GM18499 (cell line): Measurements from ENCODE around the gene TTLL8.

Experiments used
- ATAC-seq: cut with Tn5 transposase; IDR thresholded peaks from one replicate; pipeline ENCODE4 v1.9.1; 2021; ENCODE audit warnings: moderate number of reproducible peaks; ENCODE audit not compliant: insufficient read depth, unreplicated experiment

TTLL8 gene

DNA sequence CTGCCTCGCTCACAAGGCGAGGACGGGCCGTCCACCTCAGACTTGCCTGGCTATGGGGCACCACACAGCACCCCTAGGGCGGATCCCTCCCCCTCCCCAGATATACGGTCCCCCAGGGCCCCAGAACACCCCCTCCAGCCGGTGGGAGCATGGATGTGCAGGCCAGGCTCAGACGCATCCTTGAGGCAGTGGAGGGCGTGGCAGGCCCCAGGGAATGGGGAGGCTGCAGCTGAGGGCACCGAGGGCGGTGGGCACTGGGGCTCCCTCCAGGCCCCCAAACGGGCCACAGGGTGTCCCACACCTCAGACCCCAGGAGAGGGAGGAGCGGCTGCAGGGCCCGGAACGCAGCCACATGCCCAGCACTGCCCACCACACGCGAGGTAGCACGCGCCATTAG, 12.1 kb downstream of the TTLL8 start:
- no peak for ATAC-seq

DNA sequence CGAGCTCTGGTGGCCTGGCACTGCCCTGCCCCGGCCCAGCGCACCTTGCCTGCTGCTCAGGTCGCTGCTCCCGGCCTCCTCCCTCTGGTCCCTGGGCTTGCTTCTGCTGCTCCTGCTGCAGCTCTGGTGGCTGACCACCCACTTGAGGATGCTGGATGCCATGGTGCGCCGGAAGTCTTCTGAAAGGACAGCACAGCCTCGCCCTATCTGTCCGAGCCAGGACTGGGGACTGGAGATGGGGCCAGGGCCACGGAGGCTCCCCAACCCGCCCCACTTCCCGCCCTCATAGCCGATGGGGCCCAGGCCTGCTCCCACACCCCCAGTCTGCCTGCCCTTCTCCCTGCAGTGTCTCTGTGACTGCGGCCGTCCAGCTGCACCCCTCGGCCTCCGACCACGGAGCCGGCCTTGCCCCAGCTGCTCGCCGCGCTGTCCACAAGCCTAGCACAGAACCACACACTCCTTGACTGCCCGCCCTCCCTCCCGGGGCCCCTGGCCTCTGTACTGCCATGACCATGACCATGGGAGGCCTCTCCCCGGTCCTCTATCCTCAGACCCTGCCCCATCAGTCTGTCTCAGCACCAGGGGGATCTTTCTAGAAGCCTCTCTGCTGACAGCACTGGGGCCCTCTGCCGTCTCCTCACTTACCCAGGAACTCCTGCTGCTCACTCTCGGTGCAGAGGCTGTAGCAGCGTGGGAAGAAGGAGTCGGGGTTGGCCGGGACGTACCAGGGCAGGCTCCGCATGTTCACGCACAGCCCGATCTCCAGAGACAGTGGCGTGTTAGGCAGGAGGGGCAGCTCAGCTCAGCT, 12.7 kb downstream of the TTLL8 start:
- no peak for ATAC-seq

DNA sequence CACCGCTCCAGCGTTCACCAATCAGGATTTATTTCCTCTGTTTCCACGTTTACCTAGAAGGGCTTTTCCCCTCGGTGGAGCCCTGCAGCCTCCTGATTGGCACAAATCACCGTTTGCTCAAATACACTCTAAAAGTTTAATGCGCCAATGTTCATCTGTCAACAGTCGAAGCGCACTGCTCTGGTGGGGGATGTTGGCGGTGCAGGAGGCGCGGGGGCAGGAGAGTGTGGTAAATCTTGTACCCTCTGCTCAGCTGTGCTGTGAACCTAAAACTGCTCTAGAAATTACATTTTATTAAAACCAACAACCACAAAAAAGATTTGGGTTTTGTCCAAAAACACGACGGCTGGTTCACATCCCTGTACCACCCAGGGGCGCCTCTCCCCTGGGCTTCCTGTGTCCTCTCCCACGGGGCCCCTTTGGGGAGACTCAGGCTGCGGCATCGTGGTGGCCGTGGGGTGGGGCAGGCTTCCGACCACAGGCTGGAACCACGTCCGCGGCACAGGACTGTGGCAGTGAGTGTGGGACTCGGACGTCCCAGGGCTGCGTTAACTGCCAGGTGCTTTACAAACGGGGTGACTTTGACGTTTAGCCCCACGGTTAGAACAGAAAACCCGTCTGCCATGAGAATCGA, 13.5 kb downstream of the TTLL8 start:
- no peak for ATAC-seq

DNA sequence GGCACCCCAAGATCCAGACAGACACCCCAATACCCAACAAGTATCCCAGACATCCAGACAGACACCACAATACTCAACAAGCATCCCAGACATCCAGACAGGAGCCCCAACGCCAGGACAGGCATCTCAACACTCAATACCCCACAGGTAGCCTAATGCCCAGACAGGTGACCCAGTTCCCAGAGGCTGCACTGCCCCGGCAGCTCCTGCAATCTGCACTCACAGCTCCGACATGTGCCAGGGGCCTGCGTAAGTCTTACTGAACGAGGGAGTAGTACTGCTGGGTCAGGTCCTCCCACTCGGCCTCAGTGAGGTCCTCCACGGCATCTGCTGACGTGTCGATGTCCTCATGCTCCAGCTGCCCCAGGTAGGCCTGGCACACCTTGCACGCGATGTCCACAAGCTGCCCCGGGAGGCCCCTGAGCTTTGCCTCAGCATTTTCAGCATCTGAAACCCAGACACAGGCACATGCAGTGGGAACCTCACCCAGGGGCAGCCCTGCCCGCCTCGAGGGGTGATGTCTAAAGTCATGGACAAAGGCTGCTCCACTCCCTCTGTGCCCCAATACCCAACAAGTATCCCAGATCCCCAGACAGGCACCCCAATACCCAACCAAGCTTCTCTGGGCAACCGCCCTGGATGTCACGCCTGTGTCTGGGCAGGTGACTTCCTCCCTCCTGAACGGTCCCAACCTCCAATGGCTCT, 16.6 kb downstream of the TTLL8 start:
- ATAC-seq = no peak

DNA sequence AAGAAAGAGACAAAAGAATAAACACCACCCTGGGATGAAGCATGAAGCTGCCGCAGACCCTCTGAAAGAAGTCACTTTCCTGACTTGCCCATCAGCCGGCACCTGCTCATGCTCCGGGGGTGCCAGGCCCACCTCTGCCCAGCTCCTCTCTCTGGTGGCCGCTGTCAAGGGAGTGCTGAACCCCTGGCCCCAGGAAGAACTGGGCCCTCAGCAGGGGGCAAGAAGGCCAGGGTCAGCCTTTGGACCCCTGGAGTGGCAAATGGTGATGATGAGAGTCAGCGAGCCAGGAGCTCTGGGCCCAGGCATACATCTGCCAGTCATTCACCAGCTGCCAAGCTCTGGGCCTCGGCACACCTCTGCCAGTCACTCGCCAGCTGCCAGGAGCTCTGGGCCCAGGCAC, 17.4 kb downstream of the TTLL8 start:
- ATAC-seq = no peak

DNA sequence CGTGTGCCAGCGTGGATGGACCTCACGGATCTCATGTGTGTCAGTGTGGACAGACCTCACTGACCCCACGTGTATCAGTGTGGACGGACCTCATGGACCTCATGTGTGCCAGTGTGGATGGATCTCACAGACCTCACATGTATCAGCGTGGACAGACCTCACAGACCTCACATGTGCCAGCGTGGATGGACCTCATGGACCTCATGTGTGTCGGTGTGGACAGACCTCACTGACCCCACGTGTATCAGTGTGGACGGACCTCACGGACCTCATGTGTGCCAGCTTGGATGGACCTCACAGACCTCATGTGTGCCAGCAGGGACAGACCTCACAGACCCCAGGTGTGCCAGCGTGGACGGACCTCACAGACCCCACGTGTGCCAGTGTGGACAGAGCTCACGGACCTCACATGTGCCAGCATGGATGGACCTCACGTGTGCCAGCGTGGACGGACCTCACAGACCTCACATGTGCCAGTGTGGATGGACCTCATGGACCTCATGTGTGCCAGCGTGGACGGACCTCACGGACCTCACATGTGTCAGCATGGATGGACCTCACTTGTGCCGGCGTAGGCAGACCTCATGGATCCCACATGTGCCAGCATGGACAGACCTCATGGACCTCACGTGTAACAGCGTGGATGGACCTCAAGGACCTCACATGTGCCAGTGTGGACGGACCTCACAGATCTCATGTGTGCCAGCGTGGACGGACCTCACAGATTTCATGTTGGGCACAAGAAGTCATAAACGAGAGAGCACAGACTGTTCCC, 18.2 kb downstream of the TTLL8 start:
- no peak for ATAC-seq

DNA sequence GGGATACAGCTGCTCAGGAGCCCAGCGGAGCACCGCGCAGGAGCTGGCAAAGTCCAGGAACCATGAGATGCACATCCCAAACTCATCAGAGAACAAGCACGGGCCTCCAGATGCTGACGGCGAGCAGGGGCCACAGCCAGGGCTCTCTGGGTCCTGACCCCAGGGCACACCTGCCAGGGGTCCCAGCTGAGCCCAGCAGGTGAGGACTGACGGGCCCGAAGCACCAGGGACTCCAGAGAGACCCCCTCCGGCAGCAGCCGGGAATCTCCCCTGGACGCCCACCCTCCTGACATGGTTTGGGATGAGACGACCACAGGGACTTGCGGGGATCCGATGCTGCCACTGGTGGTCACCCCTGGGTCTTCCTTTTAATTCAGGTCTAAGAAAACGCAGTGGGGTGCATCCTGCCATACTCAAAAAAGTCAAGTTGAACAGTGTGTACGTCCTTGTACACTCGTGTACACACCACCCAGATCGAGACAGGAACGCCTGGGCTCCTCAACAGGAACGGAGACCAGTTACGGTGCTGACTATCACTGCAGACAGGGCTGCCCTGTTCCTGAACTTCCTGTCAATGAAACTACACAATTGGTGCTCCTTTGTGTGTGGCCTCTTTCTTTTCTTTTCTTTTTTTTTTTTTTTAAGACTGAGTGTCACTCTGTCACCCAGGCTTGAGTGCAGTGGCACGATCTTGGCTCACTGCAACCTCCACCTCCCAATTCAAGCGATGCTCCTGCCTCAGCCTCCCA, 21.9 kb downstream of the TTLL8 start:
- ATAC-seq = no peak

DNA sequence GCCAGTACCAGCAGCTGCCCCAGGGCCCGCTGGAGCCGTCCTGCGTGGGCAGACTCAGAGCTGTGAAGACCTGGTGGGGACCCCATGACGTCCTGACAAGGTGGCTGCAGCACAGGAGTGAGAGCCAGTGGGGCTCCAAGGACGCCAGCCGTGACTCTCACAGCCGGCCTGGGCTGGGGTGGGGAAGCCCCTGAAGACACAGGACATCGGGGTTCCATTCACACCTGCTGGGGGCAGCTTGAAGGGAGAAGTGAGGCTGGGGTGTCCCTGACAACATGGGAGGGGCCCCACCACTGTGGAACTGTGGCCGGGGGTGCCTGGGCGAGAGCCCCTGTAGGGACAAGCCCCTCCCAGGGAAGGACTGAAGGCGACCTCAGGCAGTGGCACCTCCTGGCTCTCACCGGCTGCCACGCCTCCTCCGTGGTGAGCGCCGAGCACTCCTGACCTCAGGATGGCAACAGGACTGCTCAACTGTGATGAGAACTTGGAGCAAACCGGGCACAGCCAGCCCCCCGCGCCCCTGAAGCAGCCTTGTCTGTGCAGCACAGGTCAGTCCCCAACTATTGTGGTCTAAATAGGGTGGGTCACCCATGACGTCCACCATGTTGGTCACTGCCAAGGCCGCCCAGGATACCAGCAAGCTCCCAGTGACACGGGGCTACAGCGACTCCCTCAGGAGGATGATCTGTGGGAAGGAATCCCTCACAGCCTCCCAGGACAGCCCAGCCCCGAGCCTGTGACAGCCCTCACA, 22.8 kb downstream of the TTLL8 start:
- no peak for ATAC-seq

DNA sequence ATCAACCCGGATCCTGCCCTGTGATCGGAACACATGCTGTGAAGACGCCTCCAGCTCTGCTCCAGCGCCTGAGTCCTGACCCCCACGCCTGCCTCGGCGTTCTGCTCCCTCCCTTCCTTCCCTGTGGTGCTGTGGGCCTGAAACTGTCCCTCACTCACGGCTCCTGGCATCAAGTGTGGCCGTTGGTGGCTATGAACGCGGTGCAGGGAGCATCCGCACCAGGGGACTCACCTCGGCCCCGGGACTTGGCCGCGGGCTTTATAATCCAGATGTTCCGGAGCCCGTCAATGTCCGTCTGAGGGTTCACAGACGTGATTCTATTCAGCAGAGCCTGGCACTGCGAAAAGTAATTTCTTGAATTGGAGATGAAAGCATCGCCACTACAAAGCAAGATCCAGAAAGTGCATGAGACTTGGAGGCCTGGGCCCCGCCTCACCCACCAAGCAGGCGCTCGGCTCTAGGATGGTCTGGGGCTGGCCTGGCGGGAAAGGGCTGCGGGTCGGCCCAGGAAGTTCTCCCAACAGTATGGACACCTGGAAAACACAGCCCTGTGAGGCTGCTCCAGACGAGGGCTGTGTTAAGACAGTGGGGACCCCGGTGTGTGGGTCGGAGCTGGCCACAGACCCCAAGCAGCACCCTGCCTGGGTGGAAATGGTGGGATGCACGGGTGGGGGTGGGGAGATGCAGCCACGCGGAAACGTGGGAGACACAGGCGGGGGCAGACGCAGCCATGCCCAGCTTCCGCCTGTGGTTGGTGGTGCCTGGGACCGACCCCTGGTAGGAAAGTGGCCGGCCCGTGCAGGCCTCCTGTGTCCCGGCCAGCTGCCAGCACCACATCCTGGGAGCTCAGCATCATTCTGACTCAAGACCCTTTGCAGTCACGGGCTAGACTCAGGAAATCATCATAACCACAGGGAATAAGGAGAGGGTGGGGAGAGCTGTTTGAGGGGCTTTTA, 23.7 kb downstream of the TTLL8 start:
- ATAC-seq = no peak

DNA sequence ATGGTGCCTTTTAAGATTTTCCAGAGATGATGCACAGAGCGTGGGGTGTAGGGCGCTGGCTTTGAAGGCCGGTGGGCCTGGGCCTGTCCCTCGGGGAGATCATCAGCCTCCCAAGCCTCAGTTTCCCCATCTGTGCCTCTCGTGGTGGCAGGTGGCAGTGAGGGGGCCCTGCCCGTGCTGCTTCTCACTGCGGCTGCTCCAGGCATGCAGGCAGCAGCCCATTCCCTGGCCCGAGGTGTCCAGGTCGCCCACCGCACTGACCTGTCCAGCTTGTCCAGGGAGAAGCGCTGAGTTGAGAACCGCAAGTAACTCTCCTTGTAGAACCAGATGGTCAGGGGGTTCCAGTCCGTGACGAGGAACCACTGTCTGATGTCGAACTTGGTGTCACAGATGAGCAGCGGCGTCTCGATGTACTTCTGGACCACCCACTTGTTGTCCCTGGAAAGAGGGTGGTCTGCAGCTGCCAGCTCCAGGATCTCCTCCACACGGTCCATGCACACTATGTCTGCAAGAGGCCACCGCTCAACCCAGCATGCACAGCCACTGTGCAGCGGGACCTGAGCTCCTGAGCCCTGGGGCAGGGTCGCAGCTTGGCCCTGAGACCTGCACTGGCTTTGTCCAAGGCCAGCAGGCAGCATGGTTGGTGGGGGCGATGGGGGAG, 25.0 kb downstream of the TTLL8 start:
- ATAC-seq = no peak

DNA sequence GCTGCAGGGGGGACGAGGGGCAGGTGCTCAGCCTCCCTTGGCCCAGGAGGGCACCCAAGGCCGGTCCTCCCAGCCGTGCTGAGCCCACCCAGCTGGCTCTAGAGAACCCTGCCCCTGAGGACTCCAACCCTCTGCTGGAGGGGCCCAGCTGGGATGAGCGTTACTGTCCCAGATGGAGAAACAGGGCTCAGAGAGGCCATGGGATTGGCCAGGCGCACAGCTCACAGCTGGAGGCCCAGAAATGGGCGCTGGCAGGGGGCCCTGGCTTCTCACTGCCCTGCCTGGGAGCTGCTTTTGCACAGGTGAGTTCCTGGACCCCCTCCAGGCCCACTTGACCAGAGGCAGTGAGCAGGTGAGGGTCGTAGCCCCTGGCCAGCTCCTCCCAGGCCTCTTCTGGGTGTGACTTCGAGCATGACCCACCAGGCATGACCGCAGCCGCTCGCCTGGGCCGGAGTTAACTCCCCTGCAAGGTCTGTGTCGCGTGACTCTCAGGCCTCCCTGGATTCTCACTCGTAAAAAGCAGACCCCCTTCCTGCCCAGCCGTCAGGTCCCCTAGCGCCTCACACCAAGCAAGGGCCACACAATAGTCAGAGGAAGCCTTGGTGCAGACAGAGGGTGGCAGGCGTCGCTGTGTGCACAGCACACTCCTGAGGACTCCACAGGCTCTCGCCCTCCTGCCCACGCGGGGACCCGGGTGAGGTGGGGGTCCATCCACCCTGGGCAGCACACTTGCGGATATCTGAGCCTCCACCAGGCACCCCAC, 25.8 kb downstream of the TTLL8 start:
- no peak for ATAC-seq

DNA sequence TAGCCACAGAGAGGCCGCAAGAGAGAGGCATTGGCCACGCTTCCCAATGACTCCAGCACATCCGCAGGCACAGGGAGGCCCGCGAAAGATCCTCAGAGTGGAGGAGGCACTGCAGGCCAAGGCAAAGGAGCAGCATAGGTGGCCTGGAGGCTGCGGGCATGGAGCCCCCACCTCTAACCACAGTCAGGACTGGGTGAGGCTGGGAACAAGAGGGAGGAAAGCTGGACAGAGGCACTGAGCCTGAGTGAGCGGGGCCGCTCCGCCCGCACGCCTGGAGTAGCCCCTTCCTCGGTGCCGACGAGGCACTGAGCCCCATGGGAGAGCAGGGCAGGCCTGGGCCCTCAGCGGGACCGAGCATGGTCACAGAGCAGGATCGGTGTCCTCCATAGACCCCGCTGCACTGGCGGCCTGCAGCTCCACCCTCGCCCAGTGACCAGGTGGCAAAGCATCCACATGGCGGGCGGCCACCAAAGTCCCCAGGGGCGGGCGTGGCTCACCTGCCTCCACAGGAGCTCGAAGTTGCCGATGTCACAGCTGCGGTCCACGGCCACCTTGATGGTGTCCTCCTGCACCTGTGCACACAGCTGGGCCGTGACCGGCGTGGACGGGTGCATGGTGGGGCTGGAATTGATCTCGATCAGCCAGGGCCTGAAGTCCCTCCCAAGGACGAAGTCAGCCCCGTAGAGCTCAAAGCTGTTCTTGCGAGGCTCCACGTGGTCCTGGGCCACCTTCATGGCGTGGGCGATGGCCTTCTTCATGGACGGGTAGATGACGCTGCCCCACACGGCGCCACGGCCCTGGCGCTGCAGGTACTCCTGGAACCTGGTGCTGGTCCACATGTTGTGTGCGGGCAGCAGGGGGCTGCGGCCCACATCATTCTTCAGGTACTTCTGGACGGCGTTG, 26.7 kb downstream of the TTLL8 start:
- no peak for ATAC-seq

DNA sequence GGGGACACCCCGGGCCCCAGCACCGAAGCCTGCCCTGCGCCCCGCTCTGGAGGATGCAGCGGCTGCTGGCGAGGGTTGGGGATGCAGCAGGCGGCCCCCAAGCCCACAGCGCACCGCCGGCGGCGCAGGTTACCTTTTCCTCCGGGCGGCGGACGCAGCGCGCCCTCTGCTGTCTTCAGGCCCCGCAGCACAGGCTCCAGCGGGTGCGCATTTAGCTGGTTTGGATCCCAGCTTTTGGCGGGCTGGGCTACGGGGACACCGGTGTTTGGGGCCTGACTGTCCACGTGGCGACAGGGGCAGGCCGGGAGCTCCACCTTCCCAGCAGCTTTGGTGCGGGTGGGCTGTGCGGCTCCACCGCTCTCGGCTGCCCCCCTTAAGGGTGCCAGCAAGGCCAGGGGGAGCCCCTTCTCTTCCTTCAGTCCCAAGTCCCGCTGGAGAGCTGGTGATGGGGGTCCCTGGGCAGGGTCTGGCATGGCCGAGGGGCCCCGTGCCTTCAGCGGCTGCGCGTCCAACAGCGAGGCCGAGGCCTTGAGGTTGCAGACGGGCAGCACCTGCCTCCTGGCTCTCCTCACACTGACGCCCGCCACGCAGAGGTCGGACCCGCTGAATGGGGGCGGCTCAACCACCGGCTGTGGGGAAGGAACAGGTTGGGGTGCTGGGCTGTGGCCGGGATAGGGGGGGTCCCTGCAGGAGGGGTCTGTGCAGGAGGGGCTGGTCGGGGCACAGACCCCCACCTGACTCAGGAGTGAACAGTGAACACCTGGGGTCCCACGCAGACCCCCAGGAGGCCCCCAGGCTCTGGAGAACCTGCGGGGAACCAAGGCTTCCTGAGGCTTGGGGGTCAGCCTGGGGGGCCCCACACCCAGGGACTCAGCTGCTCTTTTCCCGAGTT, 27.6 kb downstream of the TTLL8 start:
- ATAC-seq = no peak

DNA sequence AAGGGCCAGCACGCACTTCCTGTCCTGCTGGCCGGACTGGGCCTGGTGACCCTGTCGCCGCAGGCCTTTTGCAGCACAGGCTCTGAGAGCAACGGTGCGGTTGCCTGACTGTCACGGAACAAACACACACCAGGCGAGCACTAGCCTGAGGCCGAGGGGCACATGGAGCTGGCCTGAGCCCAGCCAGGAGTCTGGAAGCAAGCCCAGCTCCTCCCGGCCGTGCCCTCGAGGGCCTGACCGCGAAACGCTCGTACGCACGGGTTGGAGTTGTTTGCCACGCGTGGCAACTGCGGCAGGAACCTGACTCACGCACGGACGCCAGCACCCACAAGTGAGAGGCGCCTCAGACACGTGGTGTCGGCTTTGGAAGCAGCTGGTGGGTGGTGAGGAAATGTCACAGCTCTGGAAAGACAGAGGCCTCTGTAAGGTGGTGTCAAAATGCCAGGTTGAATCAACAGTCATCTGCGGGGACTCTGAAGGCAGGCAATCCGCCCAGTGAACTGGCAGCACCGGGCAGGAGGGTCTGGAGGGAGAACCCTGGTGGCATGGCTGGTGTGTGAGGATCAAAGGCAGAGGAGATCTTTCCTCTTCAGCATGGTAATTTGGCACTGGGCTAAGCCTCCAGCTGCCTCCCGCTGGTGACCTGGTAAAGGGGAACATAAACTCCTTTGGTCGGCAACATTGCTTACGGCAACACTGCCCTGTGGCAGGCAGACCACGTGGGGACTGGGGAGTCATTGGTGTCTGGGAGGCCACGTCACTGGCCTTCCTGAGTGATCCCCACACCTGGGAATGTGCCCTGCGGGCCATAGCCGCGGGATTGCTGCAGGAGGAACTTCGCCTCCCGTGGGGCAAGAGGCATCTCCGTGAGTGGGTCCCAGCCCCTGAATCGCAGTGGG, 30.2 kb downstream of the TTLL8 start:
- ATAC-seq = no peak
